H1 (cell line): ENCODE results near the gene HRH4. TPM values are rescaled to one million over a fixed set of nuclear protein-coding genes. Genes with fewer than 3 reads are reported as not detected.

Experiments
- CHD2 ChIP-seq: IDR thresholded peaks from 2 replicates; pipeline ENCODE4 v1.6.1; 2012; ENCODE audit warnings: low read length, improper control_type of control experiment
- FOSL1 ChIP-seq: IDR thresholded peaks from 2 replicates; pipeline ENCODE4 v1.6.1; 2011; ENCODE audit warnings: mild to moderate bottlenecking, low read depth, low read length, moderate library complexity; ENCODE audit not compliant: insufficient read depth
- JUN ChIP-seq: IDR thresholded peaks from 2 replicates; pipeline ENCODE4 v1.6.1; 2011; ENCODE audit warnings: low read depth, mild to moderate bottlenecking, improper control_type of control experiment, low read length
- POLR2AphosphoS5 ChIP-seq: IDR thresholded peaks from 2 replicates; pipeline ENCODE4 v1.6.1; 2011; ENCODE audit warnings: low read depth, low read length
- TEAD4 ChIP-seq: IDR thresholded peaks from 2 replicates; pipeline ENCODE4 v1.6.1; 2012; ENCODE audit warnings: low read depth, low read length, inconsistent platforms, mixed read lengths
- polyA plus RNA-seq, 7 experiments: library from polyadenylated mRNA; depleted of rRNA in 3 of 7; stranded (reverse) in 5 of 7; unstranded in 2 of 7; fragments of >200 nt in 5 of 7; fragments of 200-250 nt in 2 of 7; gene quantifications; 1 replicate in 5 of 7; 2 replicates in 1 of 7; 4 replicates in 1 of 7; pipeline versions ENCODE4 v1.2.1 to v1.2.3, GENCODE V29; 2011 to 2013; ENCODE audit warnings: missing spikeins in 2 of 7, mixed read lengths in 2 of 7
- total RNA-seq: library from RNA; stranded (reverse); fragmentation: NEBNext Ultra II Directional; extraction: Animal tissue kit (Norgen Biotek cat#: 25700); gene quantifications from 2 replicates; pipeline ENCODE4 v1.2.1, GENCODE V29; 2021

HRH4 gene
- total and polyA plus RNA-seq, 2 of the 8 experiments (the other 6 are each of a cell fraction or from before 2014, with no cell fraction given), result 0.03 TPM; not detected in 1

DNA sequence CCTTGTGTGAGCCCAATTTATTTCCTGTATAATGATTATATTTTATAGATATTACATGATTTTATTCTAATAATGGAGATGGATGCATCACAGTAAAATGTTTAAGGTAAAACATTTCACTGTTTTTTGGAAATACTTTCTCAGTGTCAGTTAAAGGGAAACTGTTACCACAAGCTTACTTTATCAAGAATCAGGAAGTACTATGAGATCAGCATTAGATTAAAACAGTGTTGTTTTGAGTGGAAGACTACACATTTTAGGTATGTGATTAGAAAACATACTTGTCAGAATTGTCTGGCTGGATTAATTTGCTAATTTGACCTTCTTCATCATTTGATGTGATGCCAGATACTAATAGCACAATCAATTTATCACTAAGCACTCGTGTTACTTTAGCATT lies at the start of gene HRH4 (continued):
- TF ChIP-seq TEAD4 (no peak), POLR2AphosphoS5 (no peak), JUN (no peak), FOSL1 (no peak), CHD2 (no peak)
